B cell (primary cell): ENCODE measurements around the gene LENEP.

ENCODE experiments used
- EZH2 ChIP-seq: IDR thresholded peaks from 2 replicates; pipeline ENCODE4 v1.6.1; 2012; ENCODE audit warnings: borderline replicate concordance, low read depth, mild to moderate bottlenecking, moderate library complexity, low read length; ENCODE audit not compliant: insufficient read depth, poor library complexity, severe bottlenecking
- TF ChIP-seq, protein P1 (sequence below): fragments of 200-600 bp; IDR thresholded peaks from one replicate; pipeline ENCODE4 v1.8.0; 2022; ENCODE audit warnings: antibody characterized with exemption, mild to moderate bottlenecking

GRCh38 chr1:154962156-154962749 is 31.1 kb upstream of the LENEP start:
- TF ChIP-seq, protein P1, sequence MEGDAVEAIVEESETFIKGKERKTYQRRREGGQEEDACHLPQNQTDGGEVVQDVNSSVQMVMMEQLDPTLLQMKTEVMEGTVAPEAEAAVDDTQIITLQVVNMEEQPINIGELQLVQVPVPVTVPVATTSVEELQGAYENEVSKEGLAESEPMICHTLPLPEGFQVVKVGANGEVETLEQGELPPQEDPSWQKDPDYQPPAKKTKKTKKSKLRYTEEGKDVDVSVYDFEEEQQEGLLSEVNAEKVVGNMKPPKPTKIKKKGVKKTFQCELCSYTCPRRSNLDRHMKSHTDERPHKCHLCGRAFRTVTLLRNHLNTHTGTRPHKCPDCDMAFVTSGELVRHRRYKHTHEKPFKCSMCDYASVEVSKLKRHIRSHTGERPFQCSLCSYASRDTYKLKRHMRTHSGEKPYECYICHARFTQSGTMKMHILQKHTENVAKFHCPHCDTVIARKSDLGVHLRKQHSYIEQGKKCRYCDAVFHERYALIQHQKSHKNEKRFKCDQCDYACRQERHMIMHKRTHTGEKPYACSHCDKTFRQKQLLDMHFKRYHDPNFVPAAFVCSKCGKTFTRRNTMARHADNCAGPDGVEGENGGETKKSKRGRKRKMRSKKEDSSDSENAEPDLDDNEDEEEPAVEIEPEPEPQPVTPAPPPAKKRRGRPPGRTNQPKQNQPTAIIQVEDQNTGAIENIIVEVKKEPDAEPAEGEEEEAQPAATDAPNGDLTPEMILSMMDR = no peak
- TF ChIP-seq EZH2 = no peak
